ENCODE measurements around the gene GRAMD2A.

- TF ChIP-seq YY1 (IDR thresholded peaks at IDR 0.05; ENCODE audit: insufficient read depth, insufficient read length), result no peak
- TF ChIP-seq ZNF274 (IDR thresholded peaks at IDR 0.05; ENCODE audit: low read depth, low read length), result no peak
Measured at GRCh38 chr15:72168808-72169190, 28.8 kb downstream of the GRAMD2A start.

Data from NT2/D1 (cell line).